H9 (cell line): Measurements from ENCODE around the gene ADRM1. TPM values are rescaled to one million over a fixed set of nuclear protein-coding genes. Genes with fewer than 3 reads are reported as not detected.

Experiments
- DNase-seq: peaks from one replicate; pipeline ENCODE4 v3.0.0-alpha.2; 2017
- H2AFZ ChIP-seq: one replicate; pipeline ENCODE4 v1.6.1; 2013; ENCODE audit warnings: mild to moderate bottlenecking, low read length, control low read depth, moderate library complexity
- H2AK5ac ChIP-seq: 2 replicates; pipeline ENCODE4 v1.6.1; 2013; ENCODE audit warnings: low read length, control low read depth, mixed read lengths; ENCODE audit not compliant: insufficient read length
- H2BK120ac ChIP-seq: one replicate; pipeline ENCODE4 v1.6.1; 2013; ENCODE audit warnings: low read depth, mild to moderate bottlenecking, low read length, control low read depth, inconsistent platforms; ENCODE audit not compliant: poor library complexity, severe bottlenecking
- H2BK12ac ChIP-seq: 2 replicates; pipeline ENCODE4 v1.6.1; 2013; ENCODE audit warnings: low read length, control low read depth, mixed read lengths, low read depth; ENCODE audit not compliant: insufficient read length
- H2BK15ac ChIP-seq: 2 replicates; pipeline ENCODE4 v1.6.1; 2013; ENCODE audit warnings: low read depth, low read length, control low read depth
- H2BK20ac ChIP-seq: one replicate; pipeline ENCODE4 v1.6.1; 2013; ENCODE audit warnings: low read depth, mild to moderate bottlenecking, low read length, control low read depth, inconsistent platforms; ENCODE audit not compliant: poor library complexity, severe bottlenecking
- H2BK5ac ChIP-seq: 2 replicates; pipeline ENCODE4 v1.6.1; 2013; ENCODE audit warnings: low read length, control low read depth, mixed read lengths; ENCODE audit not compliant: insufficient read length
- H3K14ac ChIP-seq: 2 replicates; pipeline ENCODE4 v1.6.1; 2013; ENCODE audit warnings: low read length, control low read depth; ENCODE audit not compliant: insufficient read depth
- H3K18ac ChIP-seq: 2 replicates; pipeline ENCODE4 v1.6.1; 2013; ENCODE audit warnings: low read depth, mild to moderate bottlenecking, mixed read lengths, low read length, control low read depth; ENCODE audit not compliant: insufficient read length
- H3K23ac ChIP-seq: 2 replicates; pipeline ENCODE4 v1.6.1; 2013; ENCODE audit warnings: low read length, control low read depth, mixed read lengths, low read depth; ENCODE audit not compliant: insufficient read length
- H3K23me2 ChIP-seq: 2 replicates; pipeline ENCODE4 v1.6.1; 2013; ENCODE audit warnings: low read depth, mild to moderate bottlenecking, mixed read lengths, low read length, control low read depth; ENCODE audit not compliant: insufficient read length, poor library complexity, severe bottlenecking
- H3K27ac ChIP-seq: 2 replicates; pipeline ENCODE4 v1.5.1; 2013; ENCODE audit warnings: low read length, control low read depth, mixed read lengths, low read depth; ENCODE audit not compliant: insufficient read length
- H3K27me3 ChIP-seq: 2 replicates; pipeline ENCODE4 v1.6.1; 2013; ENCODE audit warnings: low read length, control low read depth, inconsistent platforms; ENCODE audit not compliant: insufficient read depth
- H3K4ac ChIP-seq: 2 replicates; pipeline ENCODE4 v1.6.1; 2013; ENCODE audit warnings: low read depth, mild to moderate bottlenecking, control low read depth, inconsistent platforms, low read length, moderate library complexity
- H3K4me1 ChIP-seq: 2 replicates; pipeline ENCODE4 v1.6.1; 2013; ENCODE audit warnings: low read length, control low read depth, inconsistent platforms; ENCODE audit not compliant: insufficient read depth
- H3K4me2 ChIP-seq: 2 replicates; pipeline ENCODE4 v1.6.1; 2013; ENCODE audit warnings: low read length, control low read depth, mixed read lengths; ENCODE audit not compliant: insufficient read length, insufficient read depth
- H3K56ac ChIP-seq: 2 replicates; pipeline ENCODE4 v1.6.1; 2013; ENCODE audit warnings: low read depth, mild to moderate bottlenecking, mixed read lengths, low read length, control low read depth; ENCODE audit not compliant: insufficient read length
- H3K79me1 ChIP-seq: 2 replicates; pipeline ENCODE4 v1.6.1; 2013; ENCODE audit warnings: low read depth, mild to moderate bottlenecking, moderate library complexity, low read length, control low read depth, inconsistent platforms; ENCODE audit not compliant: insufficient read depth, poor library complexity, severe bottlenecking
- H3K79me2 ChIP-seq: 2 replicates; pipeline ENCODE4 v1.6.1; 2013; ENCODE audit warnings: low read length, control low read depth, inconsistent platforms; ENCODE audit not compliant: insufficient read depth
- H3K9ac ChIP-seq: 2 replicates; pipeline ENCODE4 v1.6.1; 2013; ENCODE audit warnings: low read length, control low read depth, mixed read lengths; ENCODE audit not compliant: insufficient read length; ENCODE audit errors: extremely low read depth
- H3K9me3 ChIP-seq: one replicate; pipeline ENCODE4 v1.6.1; 2013; ENCODE audit warnings: low read depth, low read length, inconsistent platforms; ENCODE audit not compliant: control insufficient read depth
- H3T11ph ChIP-seq: one replicate; pipeline ENCODE4 v1.6.1; 2013; ENCODE audit warnings: mild to moderate bottlenecking, low read length, control low read depth, inconsistent platforms
- H4K20me1 ChIP-seq: one replicate; pipeline ENCODE4 v1.6.1; 2013; ENCODE audit not compliant: control insufficient read depth, insufficient read length, insufficient read depth
- H4K5ac ChIP-seq: 2 replicates; pipeline ENCODE4 v1.6.1; 2013; ENCODE audit warnings: low read depth, mild to moderate bottlenecking, mixed read lengths, low read length, control low read depth; ENCODE audit not compliant: insufficient read length
- H4K8ac ChIP-seq: replicated peaks from 2 replicates; pipeline ENCODE4 v1.6.1; 2013; ENCODE audit warnings: low read length, control low read depth, mixed read lengths, low read depth; ENCODE audit not compliant: insufficient read length
- H4K91ac ChIP-seq: 2 replicates; pipeline ENCODE4 v1.6.1; 2013; ENCODE audit warnings: low read depth, mild to moderate bottlenecking, moderate library complexity, mixed read lengths, low read length, control low read depth; ENCODE audit not compliant: insufficient read length
- H3K27ac Mint-ChIP-seq, 3 experiments: 2 replicates in 2 of 3; 3 replicates in 1 of 3; pipeline ENCODE4 v1.8.0; 2020 to 2021; ENCODE audit warnings: mixed read lengths in 3 of 3, mild to moderate bottlenecking in 1 of 3, moderate library complexity in 1 of 3
- H3K27me3 Mint-ChIP-seq: 2 replicates; pipeline ENCODE4 v1.8.0; 2021; ENCODE audit warnings: low read depth, mild to moderate bottlenecking, moderate library complexity, mixed read lengths
- H3K36me3 Mint-ChIP-seq, 3 experiments: 2 replicates in 2 of 3; 3 replicates in 1 of 3; pipeline ENCODE4 v1.8.0; 2020 to 2021; ENCODE audit warnings: low read depth in 3 of 3, mixed read lengths in 3 of 3; ENCODE audit not compliant: insufficient read depth in 1 of 3
- H3K4me1 Mint-ChIP-seq, 2 experiments: 2 replicates each; pipeline ENCODE4 v1.8.0; 2020; ENCODE audit warnings: mixed read lengths in 2 of 2
- H3K4me3 Mint-ChIP-seq, 2 experiments: 2 replicates in 1 of 2; 3 replicates in 1 of 2; pipeline ENCODE4 v1.8.0; 2020 to 2021; ENCODE audit warnings: mild to moderate bottlenecking in 2 of 2, mixed read lengths in 2 of 2, moderate library complexity in 1 of 2
- H3K9me3 Mint-ChIP-seq, 2 experiments: 2 replicates in 1 of 2; 3 replicates in 1 of 2; pipeline ENCODE4 v1.8.0; 2020; ENCODE audit warnings: mild to moderate bottlenecking in 2 of 2, mixed read lengths in 2 of 2, moderate library complexity in 1 of 2
- CTCF ChIP-seq: fragments of 200-600 bp; sonication (generic); conservative IDR thresholded peaks from 3 replicates; pipeline ENCODE4 v1.8.0; 2021; ENCODE audit warnings: antibody characterized with exemption, mild to moderate bottlenecking
- WGBS: extraction: QIAGEN DNeasy Blood & Tissue Kit; methylation state at CpG from one replicate; pipeline ENCODE4 v1.1.7; 2013; ENCODE audit warnings: missing lambda C conversion rate, low lambda C conversion rate, mixed read lengths; ENCODE audit not compliant: insufficient read length; ENCODE audit errors: extremely low coverage; 5-methylcytosine and 5-hydroxymethylcytosine counted together
- total RNA-seq: library from RNA; stranded (reverse); gene quantifications from 2 replicates; pipeline ENCODE4 v1.2.1, GENCODE V29; 2021

ADRM1 gene
- total RNA-seq, 1 experiment from 2014 or later, result 153 TPM

- Mint-ChIP-seq H3K27ac (no peak overlapping the region), H3K4me3 (no peak overlapping the region), H3K4me1 (no peaks in the 10 kb centered on the region), H3K27me3 (no peaks in the 10 kb centered on the region), H3K9me3 (peaks cover 3 to 23% of the 10 kb centered on the region in 2 experiments; a peak in 3 of 5 replicates), H3K36me3 (peaks cover 27 to 73% (median 65%) of the 10 kb centered on the region in 3 experiments)
- Histone ChIP-seq H3K23ac (no peak overlapping the region), H3K79me1 (no peaks in the 10 kb centered on the region), H4K8ac (no peak overlapping the region), H3K18ac (no peak overlapping the region), H3K27me3 (no peaks in the 10 kb centered on the region), H2AFZ (no peak overlapping the region), H3K4me1 (no peaks in the 10 kb centered on the region), H2BK15ac (no peak overlapping the region), H4K20me1 (no peaks in the 10 kb centered on the region), H3K14ac (no peak overlapping the region), H2BK20ac (no peak overlapping the region), H2BK120ac (no peak overlapping the region), H2AK5ac (no peak overlapping the region), H2BK12ac (no peak overlapping the region), H3K79me2 (no peaks in the 10 kb centered on the region), H3T11ph (no peak overlapping the region), H3K23me2 (no peaks in the 10 kb centered on the region), H2BK5ac (no peak overlapping the region), H4K5ac (no peak overlapping the region), H3K9me3 (no peaks in the 10 kb centered on the region), H3K4ac (no peak overlapping the region), H3K56ac (no peak overlapping the region), H3K27ac (no peak overlapping the region), H3K9ac (no peak overlapping the region), H3K4me2 (no peak overlapping the region), H4K91ac (no peak overlapping the region)
- no peak for TF ChIP-seq CTCF
- DNase-seq, result no peak
- no CpG with 5 or more reads among the region's 12 CpGs for WGBS
These were observed 13.0 kb downstream of the ADRM1 start for GRCh38 chr20:62315773-62316172.
